HG02571 (cell line): ENCODE data around the gene SEH1L.
"Not testable (repeated sequence)": the region's sequence is repeated elsewhere in the genome, so short reads cannot be mapped to it uniquely, and the experiment has no call there.

Source experiments
- ATAC-seq: cut with Tn5 transposase; IDR thresholded peaks from one replicate; pipeline ENCODE4 v1.9.1; 2021; ENCODE audit warnings: mild to moderate bottlenecking, moderate library complexity; ENCODE audit not compliant: unreplicated experiment

SEH1L gene

DNA sequence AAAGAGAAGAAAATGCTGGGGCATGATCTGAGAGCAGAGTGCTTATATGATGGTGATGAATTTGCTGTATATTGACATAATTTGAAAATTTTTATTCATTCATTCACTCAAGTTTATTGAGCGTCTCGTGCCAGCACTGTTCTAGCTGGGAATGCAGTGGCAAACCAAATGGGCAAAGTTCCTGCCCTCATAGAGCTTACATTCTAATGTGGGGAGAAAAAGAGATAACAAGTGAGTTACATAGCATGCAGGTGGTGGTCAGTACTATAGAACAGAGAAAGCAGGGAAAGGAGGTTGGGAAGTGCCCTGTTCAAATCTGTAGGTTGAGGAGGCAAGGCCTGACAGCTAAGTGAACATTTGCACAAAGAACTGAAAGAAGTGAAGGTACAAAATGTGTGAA lies 47.6 kb downstream of the SEH1L start:
- no peak for ATAC-seq

- ATAC-seq: no peak
Observed at GRCh38 chr18:12995952-12996477, 48.2 kb downstream of the SEH1L start.

DNA sequence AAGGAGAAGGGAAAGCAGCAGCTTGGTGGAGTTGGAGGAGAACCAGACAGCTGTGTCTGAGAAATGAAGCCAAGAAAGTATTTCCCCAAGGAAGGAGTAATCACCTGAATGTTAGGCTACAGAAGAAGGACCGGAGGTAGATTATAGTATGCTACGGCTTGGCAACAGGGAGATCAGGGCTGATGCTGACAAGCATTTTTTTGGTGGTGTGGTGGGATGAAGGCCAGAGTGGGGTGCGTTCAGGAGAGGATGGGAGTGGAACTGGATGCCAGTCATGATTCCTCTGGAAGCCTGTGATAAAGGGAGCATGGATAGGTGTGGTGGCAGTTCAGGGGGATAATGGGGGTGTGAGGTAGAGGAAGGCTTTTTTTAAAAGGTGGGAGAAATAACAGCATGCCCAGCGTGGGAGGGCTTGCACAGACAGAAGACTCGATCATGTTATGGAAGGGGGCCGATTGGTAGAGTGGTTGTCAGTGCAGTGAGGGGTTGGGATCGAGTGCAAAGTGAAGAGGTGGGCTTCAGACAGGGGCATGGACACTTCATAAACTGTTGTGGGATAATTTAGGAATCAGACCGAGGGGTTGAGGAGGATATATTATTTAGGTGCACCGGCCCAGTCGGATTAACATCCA lies 49.0 kb downstream of the SEH1L start:
- ATAC-seq: no peak

DNA sequence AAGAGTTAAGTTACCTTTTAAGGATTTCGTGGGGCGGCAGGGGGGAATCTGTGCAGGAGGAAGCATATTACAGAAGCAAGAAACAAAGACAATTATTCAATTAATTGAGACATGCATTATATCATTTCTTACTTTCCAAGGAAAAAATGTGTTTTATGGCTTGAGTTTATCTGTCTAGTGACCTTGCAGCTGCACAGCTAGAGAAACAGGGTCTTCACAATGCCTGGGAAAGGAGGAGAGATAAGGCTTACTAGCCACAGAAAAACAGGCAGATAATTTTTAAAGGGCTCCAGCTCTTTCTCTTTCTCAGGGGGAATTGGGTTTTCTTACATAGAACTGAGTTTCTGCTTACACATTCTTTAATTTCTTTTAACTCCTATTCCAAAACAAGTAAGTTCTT lies 49.5 kb downstream of the SEH1L start:
- not testable (repeated sequence) for ATAC-seq

DNA sequence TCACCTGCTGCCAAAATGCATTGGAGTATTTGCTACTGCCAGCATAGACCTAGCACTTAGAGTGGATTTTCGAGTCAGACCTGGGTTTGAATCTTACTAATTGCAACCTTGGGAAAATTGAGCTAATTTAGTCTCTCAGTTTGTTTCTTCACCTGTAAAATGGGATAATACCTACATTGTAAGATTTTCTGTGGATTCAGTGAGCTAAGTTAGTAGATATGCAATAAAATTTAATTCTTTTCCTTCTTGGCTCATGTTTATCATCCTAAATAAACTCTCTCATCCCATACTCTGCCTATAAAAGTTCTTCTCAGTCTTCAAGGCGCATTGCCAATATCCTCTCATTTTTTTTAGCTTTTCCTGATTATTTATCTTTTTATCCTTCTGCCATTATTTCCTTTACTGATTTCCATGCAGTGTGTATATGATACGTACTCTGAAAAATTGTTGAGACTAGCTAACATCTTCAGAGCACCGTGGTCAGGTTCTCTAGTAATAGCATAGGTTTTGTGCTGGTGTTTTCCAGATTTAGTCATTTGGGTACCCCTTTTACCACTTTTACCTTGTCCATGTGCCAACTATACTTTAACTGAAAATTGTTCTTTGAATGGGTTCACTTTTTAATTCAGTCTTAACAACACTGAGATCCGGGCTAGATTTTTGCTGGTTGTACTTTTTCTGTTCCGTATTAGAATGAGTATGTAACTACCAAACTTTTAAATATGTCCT lies 50.7 kb downstream of the SEH1L start:
- no peak for ATAC-seq

GRCh38 chr18:13003466-13003896 lies 55.7 kb downstream of the SEH1L start:
- no peak for ATAC-seq

DNA sequence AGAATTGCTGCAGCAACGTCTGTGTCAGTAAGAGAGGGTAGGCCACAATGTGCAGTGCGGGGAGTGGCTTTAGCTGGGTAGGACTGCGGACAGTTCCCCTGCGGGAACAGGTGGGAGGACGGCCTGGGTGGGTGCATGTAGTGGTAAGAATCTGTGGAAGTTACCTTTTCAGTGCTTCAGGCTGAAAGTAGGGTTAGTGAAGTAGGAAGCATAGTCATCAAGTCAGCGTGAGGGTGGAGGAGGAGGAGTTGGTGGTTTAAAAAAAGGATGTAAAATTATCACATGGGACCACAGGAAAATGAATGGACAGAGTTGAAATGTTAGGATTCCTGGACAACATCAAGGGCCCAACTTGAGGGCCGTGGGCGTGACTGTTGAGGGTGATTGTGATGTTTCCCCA lies 56.6 kb downstream of the SEH1L start:
- no peak for ATAC-seq

- ATAC-seq: no peak
Observed at GRCh38 chr18:13005289-13005688, 57.5 kb downstream of the SEH1L start.

DNA sequence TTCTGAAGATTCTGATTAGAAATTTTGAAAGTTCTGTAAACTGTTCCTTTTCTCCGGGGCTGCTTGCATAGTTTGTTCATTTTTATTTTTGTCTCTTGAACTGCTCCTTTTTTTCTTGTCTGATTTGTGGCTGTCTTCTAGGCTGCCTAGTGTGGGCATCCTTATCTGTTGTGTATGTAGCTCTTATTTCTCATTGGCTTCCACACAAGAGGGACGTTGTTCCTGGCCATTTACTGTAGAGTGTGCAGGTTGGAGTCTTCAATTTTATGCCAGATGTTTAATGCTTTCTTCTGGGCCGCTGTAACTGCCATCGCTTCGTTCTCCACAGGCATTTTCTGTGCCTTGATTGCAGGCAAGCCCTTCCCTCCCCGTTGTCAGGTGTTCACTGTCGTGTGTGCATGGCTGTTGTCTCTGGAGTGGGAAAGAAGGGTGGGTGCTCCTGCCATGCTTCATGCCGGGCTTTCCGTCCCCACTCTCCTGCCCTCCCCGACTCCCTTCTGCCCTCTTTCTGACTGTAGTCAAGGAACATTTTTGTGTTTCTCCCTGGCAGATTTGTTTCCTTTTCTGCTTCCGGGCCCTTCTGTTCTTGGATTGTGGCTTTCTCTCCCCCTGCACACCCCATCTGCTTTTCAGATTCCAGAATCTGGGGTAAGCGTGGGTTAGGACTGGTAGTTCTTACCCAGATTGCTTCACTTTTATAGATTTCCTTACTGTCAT lies 58.9 kb downstream of the SEH1L start:
- ATAC-seq: no peak

GRCh38 chr18:13007248-13007560 lies 59.4 kb downstream of the SEH1L start:
- ATAC-seq: no peak

DNA sequence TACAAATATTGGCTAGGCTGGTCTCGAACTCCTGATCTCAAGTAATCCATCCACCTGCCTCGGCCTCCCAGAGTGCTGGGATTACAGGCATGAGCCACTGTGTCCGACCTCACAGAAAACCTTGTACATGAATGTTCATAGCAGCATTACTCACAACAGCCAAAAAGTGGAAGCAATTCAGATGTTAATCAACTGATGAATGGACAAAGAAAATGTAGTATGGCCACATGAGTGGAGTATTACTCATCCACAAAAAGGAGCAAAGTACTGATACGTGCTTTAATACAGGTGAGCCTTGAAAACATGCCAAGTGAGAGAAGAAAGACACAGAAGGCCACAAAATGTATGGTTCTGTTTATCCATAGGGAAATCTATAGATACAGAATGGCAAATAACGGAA lies 63.9 kb downstream of the SEH1L start:
- ATAC-seq: no peak

DNA sequence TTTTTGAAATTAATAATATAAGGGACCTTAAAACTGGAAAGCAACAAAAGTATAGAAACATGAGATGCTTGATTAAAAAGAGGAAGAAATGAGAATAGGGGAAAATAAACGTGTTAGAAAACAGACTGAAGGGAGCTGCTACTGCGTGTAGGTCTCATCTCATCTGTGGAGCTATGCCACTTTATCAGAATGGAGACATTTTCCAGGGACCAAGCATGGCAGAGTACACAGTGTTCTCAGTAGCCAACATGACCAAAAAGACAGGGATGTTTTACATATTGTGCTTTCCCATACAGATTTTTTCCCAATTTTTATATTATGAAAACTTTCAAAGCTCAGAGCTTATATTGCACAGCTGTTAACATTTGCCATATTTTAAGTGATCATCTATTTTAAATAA lies 66.4 kb downstream of the SEH1L start:
- no peak for ATAC-seq

DNA sequence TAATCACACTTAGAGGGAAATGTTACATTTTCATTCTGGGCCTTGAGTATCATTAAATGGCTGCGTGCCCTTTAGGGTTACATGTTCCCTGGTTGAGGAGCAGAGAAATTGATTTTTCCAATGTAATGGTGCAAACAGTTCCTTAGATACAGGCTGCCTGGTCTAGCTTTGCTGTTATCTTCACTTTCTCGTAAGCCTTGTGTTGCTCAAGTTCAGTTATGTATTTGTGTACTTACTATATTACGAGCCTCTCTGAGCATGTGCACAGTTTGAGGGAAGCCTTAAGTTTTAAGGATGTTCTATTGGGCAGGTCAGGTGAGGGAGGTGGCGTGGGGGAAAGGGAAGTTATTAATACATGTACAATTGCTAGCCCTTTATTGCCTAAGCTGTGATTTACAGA lies 67.0 kb downstream of the SEH1L start:
- ATAC-seq: no peak

- no peak for ATAC-seq
Observed at GRCh38 chr18:13017247-13017875, 69.5 kb downstream of the SEH1L start.

- ATAC-seq: no peak
Observed at GRCh38 chr18:13018374-13018773, 70.6 kb downstream of the SEH1L start.

- peak; percentile 50 for ATAC-seq
Observed at GRCh38 chr18:13019301-13019700, 71.5 kb downstream of the SEH1L start.

GRCh38 chr18:13022644-13023043 lies 74.8 kb downstream of the SEH1L start:
- no peak for ATAC-seq

- no peak for ATAC-seq
Observed at GRCh38 chr18:13025233-13025632, 77.4 kb downstream of the SEH1L start.

DNA sequence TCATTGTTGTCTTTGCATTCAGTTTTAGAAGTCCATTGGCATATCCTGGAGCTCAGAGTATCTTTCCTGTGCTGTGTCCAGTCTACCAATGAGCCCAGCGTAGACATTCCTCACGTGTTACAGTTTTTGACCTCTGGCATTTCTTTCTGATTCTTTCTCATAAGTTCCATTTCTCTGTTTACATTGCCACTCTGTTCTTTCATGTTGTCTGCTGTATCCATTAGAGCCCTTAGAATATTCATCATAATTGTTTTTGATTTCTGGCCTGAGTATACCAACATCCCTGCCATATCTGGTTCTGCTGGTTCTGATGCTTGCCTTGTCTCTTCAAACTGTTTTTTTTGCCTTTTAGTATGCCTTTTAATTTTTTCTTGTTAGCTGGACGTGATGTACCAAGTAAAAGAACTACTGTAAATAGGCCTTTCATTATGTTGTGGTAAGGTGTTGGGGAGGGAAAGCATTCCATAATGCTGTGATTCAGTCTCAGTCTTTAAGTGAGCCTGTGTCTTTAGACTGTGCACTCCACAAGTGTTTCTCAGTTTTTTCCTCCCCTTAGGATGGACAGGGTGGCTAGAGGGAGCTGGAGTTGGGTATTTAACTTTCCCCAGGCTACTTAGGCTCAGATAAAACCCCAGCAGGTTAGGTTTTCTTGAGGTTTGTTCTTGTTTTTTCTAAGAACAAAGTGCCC lies 78.9 kb downstream of the SEH1L start:
- no peak for ATAC-seq

DNA sequence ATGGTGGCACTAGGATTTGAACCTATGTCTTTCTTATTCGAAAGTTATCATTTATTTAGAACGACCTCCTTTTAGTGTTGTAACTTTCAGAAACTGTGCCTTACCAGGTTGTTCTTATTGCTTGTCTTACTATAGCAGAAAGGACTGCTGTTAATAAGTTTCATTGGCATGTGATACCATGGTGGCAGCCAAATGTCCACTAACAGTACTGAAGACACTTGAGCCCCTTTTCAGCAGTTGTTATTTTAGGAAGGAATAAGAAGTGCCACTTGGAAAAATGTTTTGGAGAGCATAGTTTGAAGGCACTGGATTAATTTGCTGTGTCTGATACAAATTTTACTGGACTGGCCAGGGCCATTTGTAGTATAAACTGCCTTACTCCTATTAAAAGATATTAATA lies 81.1 kb downstream of the SEH1L start:
- no peak for ATAC-seq

DNA sequence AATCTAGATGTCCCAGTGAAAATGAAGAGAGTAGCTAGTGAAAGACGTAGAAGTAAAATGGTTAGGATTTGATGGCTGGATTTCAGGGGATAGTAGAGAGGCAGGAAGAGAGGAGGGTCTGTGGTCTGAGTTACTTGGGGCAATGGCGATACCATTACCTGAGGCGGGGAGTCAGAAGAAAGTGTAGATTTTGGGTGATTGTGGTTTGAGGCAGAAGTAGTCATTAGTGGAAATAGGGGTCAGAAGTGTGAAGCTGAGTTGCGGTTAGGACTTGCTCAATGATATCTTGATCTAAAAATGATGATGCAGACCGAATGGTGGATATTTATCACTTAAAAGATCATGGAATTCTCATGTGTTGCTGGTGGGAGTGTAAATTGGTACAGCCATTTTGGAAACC lies 84.4 kb downstream of the SEH1L start:
- ATAC-seq: no peak
